Measurements from ENCODE around the gene PNMA1. TPM values are rescaled to one million over a fixed set of nuclear protein-coding genes. Genes with fewer than 3 reads are reported as not detected.
A peak's percentile ranks its signal among the peaks of the same experiment; 100 is the strongest.

PNMA1 gene
- total and polyA plus RNA-seq, 2 of the 13 experiments (the other 11 are each of a cell fraction or from before 2014, with no cell fraction given): 7.0 to 8.3 TPM

DNA sequence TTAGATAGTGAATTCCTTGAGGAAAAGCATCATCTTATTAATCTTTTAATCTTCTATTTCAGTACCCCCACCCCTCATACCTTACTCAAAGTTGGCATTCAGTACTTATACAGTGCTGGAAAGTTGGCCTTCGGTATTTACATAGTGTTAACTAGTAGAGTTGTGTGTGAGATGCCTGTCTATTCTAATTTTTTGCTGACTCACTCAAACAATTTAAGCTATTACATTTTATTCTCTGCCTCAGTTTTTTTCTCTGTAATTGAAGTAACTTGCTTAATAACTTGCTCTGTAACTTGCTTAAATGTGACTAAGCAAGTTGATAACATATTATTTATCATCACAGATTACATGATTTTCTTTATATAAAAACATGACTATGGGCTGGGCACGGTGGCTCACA, 49.1 kb downstream of the PNMA1 start:
- ChIA-PET POLR2A (no interaction called here), CTCF (ENCODE audit: low intra/inter-chr PET ratio, low total read pairs) (no interaction called here)
- Histone ChIP-seq H3K36me3 (replicated peaks in 1 of 2; ENCODE audit: control insufficient read depth in 1 of 2, insufficient read depth in 2 of 2, low read length in 2 of 2) (0 out of 5 replicates have a peak, but pooled peaks cover 0 to 4% of the 10 kb centered on the region in 2 experiments), H3K27ac (ENCODE audit: extremely low read length, insufficient read depth, low read length) (no peak overlapping the region), H3K4me2 (ENCODE audit: low read depth, low read length) (no peak overlapping the region), H4K20me1 (ENCODE audit: insufficient read depth, low read length) (no peaks in the 10 kb centered on the region), H3K4me1 (ENCODE audit: insufficient read depth, low read length) (peaks cover 25% of the 10 kb centered on the region), H3K9me3 (ENCODE audit: low read length) (no peaks in the 10 kb centered on the region), H2AFZ (ENCODE audit: low read length) (no peak overlapping the region), H3K79me2 (ENCODE audit: insufficient read depth, low read length) (no peaks in the 10 kb centered on the region), H3K4me3 (replicated peaks in 1 of 3; ENCODE audit: insufficient read depth in 1 of 3, low read depth in 2 of 3, low read length in 3 of 3) (no peak overlapping the region), H3K27me3 (ENCODE audit: control insufficient read depth in 1 of 2, insufficient read depth in 2 of 2, low read length in 2 of 2) (no peaks in the 10 kb centered on the region), H3K9ac (ENCODE audit: insufficient read depth, low read depth, low read length) (no peak overlapping the region)
- FAIRE-seq: no peak
- TF ChIP-seq KDM6A (CRISPR knock-in tag; IDR thresholded peaks at IDR 0.05; ENCODE audit: low read depth): no peak
- 0 out of 2 replicates have a peak, but pooled peaks have one; percentile 26 for TF ChIP-seq NFE2 (CRISPR knock-in tag; IDR thresholded peaks at IDR 0.05)
- TF ChIP-seq NFE2L2 (IDR thresholded peaks at IDR 0.05; ENCODE audit: low read length): peak; percentile 90
- TF ChIP-seq MAFK (conservative IDR thresholded peaks at IDR 0.05 in 1 of 2, IDR thresholded peaks at IDR 0.05 in 1 of 2; ENCODE audit: low read length in 2 of 2): peak; percentile 84 to 87
- peak; percentile 79 for TF ChIP-seq MAFF (IDR thresholded peaks at IDR 0.05; ENCODE audit: low read depth, low read length)
- TF ChIP-seq, protein P1, sequence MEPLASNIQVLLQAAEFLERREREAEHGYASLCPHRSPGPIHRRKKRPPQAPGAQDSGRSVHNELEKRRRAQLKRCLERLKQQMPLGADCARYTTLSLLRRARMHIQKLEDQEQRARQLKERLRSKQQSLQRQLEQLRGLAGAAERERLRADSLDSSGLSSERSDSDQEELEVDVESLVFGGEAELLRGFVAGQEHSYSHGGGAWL (CRISPR knock-in tag; IDR thresholded peaks at IDR 0.05): no peak
- in situ Hi-C loops (cut with HindIII; ENCODE audit: extremely low pct_ligation_motif_present, low pct_unique_long_range_greater_than_20kb): no loop called here
- no peak for DNase-seq (ENCODE audit: low spot score)
- no peak for ATAC-seq
- no TSS peak for BruUV-seq (replicated peaks)
- 86% methylated on average over 2 of the region's 2 CpGs for whole genome bisulfite sequencing (ENCODE audit: low lambda C conversion rate)
- intact Hi-C loops (cut with micrococcal nuclease; ENCODE audit: unreplicated experiment): loop anchor here (2.0 kb wide), 1 partner anchor 48 kb away; no protein-coding TSS in a partner anchor

DNA sequence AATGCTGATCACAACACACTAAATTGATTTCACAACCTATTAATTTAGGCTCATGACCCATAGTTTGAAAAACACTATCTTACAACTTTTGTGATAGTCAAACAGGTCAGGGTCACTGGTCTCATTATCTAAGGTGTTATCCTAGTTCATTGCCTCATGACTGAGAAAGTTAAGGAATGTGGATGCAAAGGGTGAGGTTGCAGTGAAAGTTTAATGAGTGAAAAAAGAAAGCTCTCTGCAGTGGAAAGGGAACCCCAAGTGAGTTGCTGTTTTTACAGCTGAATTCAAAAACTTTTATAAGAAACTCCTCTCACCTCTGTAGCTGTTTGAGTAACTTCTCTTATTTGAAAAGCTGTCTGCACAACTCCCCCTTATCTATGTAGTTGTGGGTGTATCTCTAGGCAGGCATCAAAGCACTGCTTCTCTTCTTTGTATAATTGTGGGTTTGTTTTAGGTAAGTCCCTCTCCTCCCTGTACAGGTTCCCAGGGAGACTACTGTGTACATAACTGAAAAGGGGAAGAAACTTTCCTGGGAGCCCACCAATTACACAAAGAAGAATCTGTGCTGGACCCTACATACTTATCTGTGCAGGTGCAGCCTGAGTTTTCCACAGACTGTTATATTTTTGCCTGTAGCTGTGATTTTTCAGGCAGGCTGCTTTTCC, 50.5 kb downstream of the PNMA1 start:
- ChIA-PET CTCF (ENCODE audit: low intra/inter-chr PET ratio, low total read pairs) (no interaction called here), POLR2A (interaction anchor here (1.4 kb wide), 1 partner anchor 19 kb away, joined by 5 read pairs; the partner anchor contains the start of gene DNAL1)
- H3K4me2 ChIP-seq (ENCODE audit: low read depth, low read length): no peak overlapping the region
- H3K79me2 ChIP-seq (ENCODE audit: insufficient read depth, low read length): no peaks in the 10 kb centered on the region
- intact Hi-C loops (cut with micrococcal nuclease; ENCODE audit: unreplicated experiment): loop anchor here (2.0 kb wide), 1 partner anchor 49 kb away; no protein-coding TSS in a partner anchor
- FAIRE-seq: no peak
- no peaks in the 10 kb centered on the region for H3K27me3 ChIP-seq (ENCODE audit: control insufficient read depth in 1 of 2, insufficient read depth in 2 of 2, low read length in 2 of 2)
- DNase-seq (ENCODE audit: low spot score): peak; percentile 81
- no peaks in the 10 kb centered on the region for H4K20me1 ChIP-seq (ENCODE audit: insufficient read depth, low read length)
- H3K4me1 ChIP-seq (ENCODE audit: insufficient read depth, low read length): peaks cover 25% of the 10 kb centered on the region
- 0 out of 5 replicates have a peak, but pooled peaks cover 0 to 4% of the 10 kb centered on the region in 2 experiments for H3K36me3 ChIP-seq (replicated peaks in 1 of 2; ENCODE audit: control insufficient read depth in 1 of 2, insufficient read depth in 2 of 2, low read length in 2 of 2)
- H3K9ac ChIP-seq (ENCODE audit: insufficient read depth, low read depth, low read length): no peak overlapping the region
- H3K9me3 ChIP-seq (ENCODE audit: low read length): no peaks in the 10 kb centered on the region
- no TSS peak for BruUV-seq (replicated peaks)
- peak; percentile 69 for ATAC-seq
- in situ Hi-C loops (cut with HindIII; ENCODE audit: extremely low pct_ligation_motif_present, low pct_unique_long_range_greater_than_20kb): no loop called here
- H3K4me3 ChIP-seq (replicated peaks in 1 of 3; ENCODE audit: insufficient read depth in 1 of 3, low read depth in 2 of 3, low read length in 3 of 3): no peak overlapping the region
- H2AFZ ChIP-seq (ENCODE audit: low read length): no peak overlapping the region
- peak overlapping the region; percentile 31 for H3K27ac ChIP-seq (ENCODE audit: extremely low read length, insufficient read depth, low read length)
- TF ChIP-seq EP300 (IDR thresholded peaks at IDR 0.05; ENCODE audit: low read depth in 2 of 2, low read length in 2 of 2) (peak in 1 of 2 experiments; percentile 15; a peak in 1 of 4 replicates), EP300 (CRISPR knock-in tag; IDR thresholded peaks at IDR 0.05; ENCODE audit: borderline replicate concordance) (no peak), TRAFD1 (CRISPR knock-in tag; IDR thresholded peaks at IDR 0.05; ENCODE audit: borderline replicate concordance) (no peak), THAP8 (CRISPR knock-in tag; IDR thresholded peaks at IDR 0.05; ENCODE audit: borderline replicate concordance) (no peak), FOXA1 (IDR thresholded peaks at IDR 0.05) (no peak), FOXA1 (CRISPR knock-in tag; IDR thresholded peaks at IDR 0.05) (peak; percentile 25; the same call in 1 of the 2 replicates), ARID2 (CRISPR knock-in tag; IDR thresholded peaks at IDR 0.05; ENCODE audit: borderline replicate concordance) (no peak), ZNF264 (CRISPR knock-in tag; IDR thresholded peaks at IDR 0.05) (no peak), ZNF180 (CRISPR knock-in tag; IDR thresholded peaks at IDR 0.05; ENCODE audit: borderline replicate concordance, low read depth) (no peak)

Data from HepG2 (cell line).